ACC112 (cell line): ENCODE measurements around the gene ZNF317.
"Not testable (repeated sequence)": the region's sequence is repeated elsewhere in the genome, so short reads cannot be mapped to it uniquely, and the experiment has no call there.

ENCODE experiments used
- H2AFZ ChIP-seq: fragments of 200-600 bp; sonication (generic); one replicate; pipeline ENCODE4 v1.6.0; 2017; ENCODE audit warnings: antibody characterized with exemption, low read length; ENCODE audit not compliant: unreplicated experiment
- H3K27ac ChIP-seq: fragments of 200-600 bp; sonication (generic); 2 replicates; pipeline ENCODE4 v1.5.1; 2014; ENCODE audit warnings: low read depth, mild to moderate bottlenecking, antibody characterized with exemption, low read length, moderate library complexity
- H3K27me3 ChIP-seq: fragments of 200-600 bp; sonication (generic); 2 replicates; pipeline ENCODE4 v1.6.1; 2014; ENCODE audit warnings: mild to moderate bottlenecking, antibody characterized with exemption, low read length, moderate library complexity, mixed read lengths; ENCODE audit not compliant: insufficient read depth
- H3K36me3 ChIP-seq: fragments of 200-600 bp; sonication (generic); 2 replicates; pipeline ENCODE4 v1.6.1; 2016; ENCODE audit warnings: mild to moderate bottlenecking, antibody characterized with exemption, low read length, moderate library complexity, mixed read lengths; ENCODE audit not compliant: insufficient read depth
- H3K4me1 ChIP-seq: fragments of 200-600 bp; sonication (generic); one replicate; pipeline ENCODE4 v1.6.1; 2016; ENCODE audit warnings: low read length, mixed read lengths; ENCODE audit not compliant: insufficient read depth, unreplicated experiment, control insufficient read depth
- H3K4me3 ChIP-seq: fragments of 200-600 bp; sonication (generic); 2 replicates; pipeline ENCODE4 v1.5.1; 2014; ENCODE audit warnings: mild to moderate bottlenecking, low read depth, low read length
- H3K79me2 ChIP-seq: fragments of 200-600 bp; sonication (generic); one replicate; pipeline ENCODE4 v1.6.0; 2016; ENCODE audit warnings: low read length; ENCODE audit not compliant: control insufficient read depth, unreplicated experiment, insufficient read depth

Gene ZNF317

GRCh38 chr19:9166846-9167245 lies 26.6 kb downstream of the ZNF317 start:
- H3K27ac ChIP-seq = no peak overlapping the region
- no peak overlapping the region for H3K4me3 ChIP-seq
- H3K27me3 ChIP-seq = no peaks in the 10 kb centered on the region
- no peaks in the 10 kb centered on the region for H3K4me1 ChIP-seq
- no peaks in the 10 kb centered on the region for H3K79me2 ChIP-seq
- peaks cover 17% of the 10 kb centered on the region for H3K36me3 ChIP-seq
- no peak overlapping the region for H2AFZ ChIP-seq

DNA sequence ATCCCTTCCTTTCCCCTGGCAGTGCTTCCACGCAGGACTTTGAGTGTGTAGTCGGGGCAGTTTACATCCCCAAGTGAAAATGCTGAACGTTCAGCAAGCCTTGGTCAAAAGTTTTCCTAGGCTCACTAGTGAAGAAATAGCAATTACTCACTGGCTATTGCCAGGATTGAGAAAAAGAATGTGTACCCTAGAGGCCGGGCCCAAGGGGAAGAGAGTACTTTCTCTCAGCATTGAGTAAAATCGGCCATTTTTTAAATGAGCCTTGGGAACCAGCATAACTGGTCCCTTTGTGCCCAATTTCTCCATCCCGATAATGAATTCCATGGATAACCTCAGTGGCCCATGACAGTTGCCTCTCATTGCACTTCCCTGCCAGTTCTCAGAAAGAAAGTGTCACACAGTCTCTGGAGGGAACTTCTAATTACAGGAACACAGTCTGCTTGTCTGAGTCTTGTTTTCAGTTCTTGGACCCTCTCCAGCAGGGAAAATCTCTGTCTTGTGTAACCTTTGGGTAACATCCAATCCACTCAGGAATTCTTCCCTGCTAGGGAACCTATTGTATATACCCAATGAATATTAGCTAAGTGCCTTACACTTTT lies 31.3 kb downstream of the ZNF317 start:
- H3K4me1 ChIP-seq = no peaks in the 10 kb centered on the region
- H3K36me3 ChIP-seq = peaks cover 3% of the 10 kb centered on the region; the same call in 1 of the 2 replicates
- no peak overlapping the region for H2AFZ ChIP-seq
- H3K79me2 ChIP-seq = no peaks in the 10 kb centered on the region
- no peaks in the 10 kb centered on the region for H3K27me3 ChIP-seq
- no peak overlapping the region for H3K27ac ChIP-seq
- H3K4me3 ChIP-seq = no peak overlapping the region

DNA sequence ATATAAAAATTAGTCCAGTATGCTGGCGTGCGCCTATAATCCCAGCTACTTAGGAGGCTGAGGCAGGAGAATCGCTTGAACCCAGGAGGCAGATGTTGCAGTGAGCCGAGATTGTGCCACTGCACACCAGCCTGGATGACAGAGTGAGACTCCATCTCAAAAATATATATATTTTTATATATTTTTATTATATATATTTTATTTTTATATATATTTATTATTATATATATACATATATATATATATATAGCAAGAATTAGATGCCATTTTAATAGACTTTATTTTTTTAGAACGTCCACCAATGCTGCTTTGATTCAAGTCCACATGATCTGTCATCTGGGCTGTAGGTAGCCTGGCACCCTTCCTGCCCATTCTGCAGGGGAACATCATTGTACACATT lies 35.1 kb downstream of the ZNF317 start:
- Histone ChIP-seq H3K27me3 (peaks cover 16% of the 10 kb centered on the region; the same call in 1 of the 2 replicates), H3K79me2 (no peaks in the 10 kb centered on the region), H3K4me1 (no peaks in the 10 kb centered on the region), H3K36me3 (no peaks in the 10 kb centered on the region), H3K27ac (no peak overlapping the region), H3K4me3 (no peak overlapping the region), H2AFZ (no peak overlapping the region)

DNA sequence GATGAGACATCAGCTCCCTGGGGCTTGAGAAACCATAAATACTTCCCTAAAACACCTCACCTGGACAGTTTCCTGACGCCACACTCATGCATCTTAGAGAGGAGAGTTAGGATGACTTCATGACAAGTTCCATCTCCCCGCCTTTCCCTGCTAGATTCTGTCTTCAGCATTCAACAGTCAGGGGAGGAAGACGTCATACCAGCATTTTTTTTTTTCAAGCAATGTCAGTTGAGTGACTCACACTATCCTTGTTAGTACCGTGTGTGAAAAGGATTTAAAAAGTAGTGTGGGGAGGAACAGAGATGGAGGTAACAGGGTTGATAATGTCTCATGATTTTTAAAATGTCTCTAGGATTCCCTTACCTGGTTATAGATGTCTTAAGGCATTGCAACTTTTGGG lies 38.7 kb downstream of the ZNF317 start, which contains the start of gene OR7D2:
Gene OR7D2 (plus strand): TSS at position 79 of the 400 bp plus-strand sequence. CDS start 6,803 bp downstream, outside the sequence.
- H3K79me2 ChIP-seq = no peaks in the 10 kb centered on the region
- no peak within 1 kb of the TSS for H2AFZ ChIP-seq
- no peaks in the 10 kb centered on the region for H3K36me3 ChIP-seq
- H3K27ac ChIP-seq = no peak within 1 kb of the TSS
- H3K4me1 ChIP-seq = no peaks in the 10 kb centered on the region
- H3K4me3 ChIP-seq = no peak within 1 kb of the TSS
- peaks cover 16% of the 10 kb centered on the region; the same call in 1 of the 2 replicates for H3K27me3 ChIP-seq

GRCh38 chr19:9183000-9183399 lies 42.8 kb downstream of the ZNF317 start:
- Histone ChIP-seq H3K79me2 (no peaks in the 10 kb centered on the region), H2AFZ (no peak overlapping the region), H3K27me3 (peaks cover 7% of the 10 kb centered on the region; the same call in 1 of the 2 replicates), H3K4me3 (no peak overlapping the region), H3K27ac (no peak overlapping the region), H3K36me3 (no peaks in the 10 kb centered on the region), H3K4me1 (no peaks in the 10 kb centered on the region)

- H3K4me1 ChIP-seq = no peaks in the 10 kb centered on the region
- no peaks in the 10 kb centered on the region for H3K36me3 ChIP-seq
- H3K79me2 ChIP-seq = no peaks in the 10 kb centered on the region
- H3K4me3 ChIP-seq = no peak overlapping the region
- H3K27ac ChIP-seq = no peak overlapping the region
- H2AFZ ChIP-seq = no peak overlapping the region
- no peaks in the 10 kb centered on the region for H3K27me3 ChIP-seq
Measured at GRCh38 chr19:9187191-9187590, 47.0 kb downstream of the ZNF317 start.

GRCh38 chr19:9189535-9189934 lies 49.3 kb downstream of the ZNF317 start:
- H3K79me2 ChIP-seq = no peaks in the 10 kb centered on the region
- H3K27ac ChIP-seq = no peak overlapping the region
- no peak overlapping the region for H2AFZ ChIP-seq
- peaks cover 13% of the 10 kb centered on the region for H3K27me3 ChIP-seq
- H3K4me3 ChIP-seq = no peak overlapping the region
- H3K36me3 ChIP-seq = no peaks in the 10 kb centered on the region
- H3K4me1 ChIP-seq = no peaks in the 10 kb centered on the region

DNA sequence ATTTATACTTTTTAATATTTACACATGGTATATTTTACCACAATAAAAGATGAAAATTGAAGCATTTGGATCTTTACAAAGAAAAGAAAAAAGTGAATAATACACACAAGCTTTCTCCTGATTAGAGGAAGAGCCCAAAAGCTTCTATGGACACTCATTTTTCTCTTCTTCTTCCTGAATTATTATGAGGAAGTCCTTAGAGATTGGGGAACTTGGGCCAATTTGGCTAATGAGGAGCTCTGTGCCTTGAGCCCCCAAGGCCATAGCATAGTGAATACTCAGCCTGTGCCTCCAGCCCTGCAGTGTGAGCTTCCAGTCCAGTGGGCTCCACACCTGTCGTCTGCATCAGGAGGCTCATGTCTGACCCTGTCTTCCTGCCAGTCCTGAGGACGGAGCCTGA lies 57.8 kb downstream of the ZNF317 start:
- not testable (repeated sequence) for H3K36me3 ChIP-seq, H2AFZ ChIP-seq, H3K4me3 ChIP-seq, H3K79me2 ChIP-seq, H3K27ac ChIP-seq, H3K4me1 ChIP-seq
- peaks cover 12% of the 10 kb centered on the region for H3K27me3 ChIP-seq

GRCh38 chr19:9205501-9206113 lies 65.4 kb downstream of the ZNF317 start:
- no peak overlapping the region for H3K27ac ChIP-seq
- H3K4me1 ChIP-seq = no peaks in the 10 kb centered on the region
- no peaks in the 10 kb centered on the region for H3K79me2 ChIP-seq
- peak overlapping the region; percentile 75 for H3K4me3 ChIP-seq
- H2AFZ ChIP-seq = peak overlapping the region; percentile 56
- no peaks in the 10 kb centered on the region for H3K27me3 ChIP-seq
- no peaks in the 10 kb centered on the region for H3K36me3 ChIP-seq
